HCT116 (cell line): ENCODE results near the gene TBC1D16. TPM values are rescaled to one million over a fixed set of nuclear protein-coding genes. Genes with fewer than 3 reads are reported as not detected.
A peak's percentile ranks its signal among the peaks of the same experiment; 100 is the strongest.

Experiments used
- ATAC-seq: fragments of 200-7000 bp; cut with Tn5 transposase; 2 replicates; pipeline ENCODE4 v1.9.1; 2020; ENCODE audit warnings: mild to moderate bottlenecking, moderate library complexity
- BruUV-seq: library from RNA; stranded (reverse); fragments of 400-500 nt; replicated peaks from 2 replicates; lab custom pipeline; 2021; lab: Mats Ljungman, UMichigan
- CTCF ChIA-PET: fragments of 300-600 bp; sonication (Branson Sonifier 250); formaldehyde crosslinking; loops from one replicate; lab custom pipeline; 2021; ENCODE audit warnings: antibody characterized with exemption; lab: Charles Lee
- POLR2A ChIA-PET: fragments of 300-600, 350-600 bp; sonication (Branson Sonifier 250); formaldehyde crosslinking; loops from one replicate; lab custom pipeline; 2021; ENCODE audit warnings: antibody characterized with exemption; lab: Charles Lee
- RAD21 ChIA-PET, 2 experiments: fragments of 300-600 bp; sonication (Branson Sonifier 250); formaldehyde crosslinking; loops; one replicate each; lab custom pipeline; 2023; ENCODE audit warnings: low total read pairs in 2 of 2; ENCODE audit not compliant: uncharacterized antibody in 2 of 2, unreplicated experiment in 2 of 2, low non-redundant PET in 1 of 2; lab: Charles Lee
- DNase-seq: peaks from one replicate; pipeline ENCODE4 v3.0.0-alpha.2; 2010; ENCODE audit warnings: low read depth, low spot score
- H2AFZ ChIP-seq: fragments of 200-600 bp; shearing (Covaris generic), sonication (generic); 2 replicates; pipeline ENCODE4 v1.6.1; 2017; ENCODE audit warnings: low read depth, mixed run types, mixed read lengths, antibody characterized with exemption, low read length; ENCODE audit not compliant: poor library complexity, severe bottlenecking
- H3K27ac ChIP-seq: 2 replicates; pipeline ENCODE4 v1.5.1; 2012; ENCODE audit warnings: low read depth, low read length
- H3K27me3 ChIP-seq: fragments of 200-600 bp; sonication (generic); 2 replicates; pipeline ENCODE4 v1.6.1; 2016; ENCODE audit warnings: mixed run types, low read length, mixed read lengths; ENCODE audit not compliant: insufficient read depth
- H3K36me3 ChIP-seq, 2 experiments: fragments of 200-500 bp in 1 of 2; fragments of 200-600 bp in 1 of 2; sonication (Bioruptor generic) in 1 of 2; sonication (generic) in 1 of 2; 2 replicates each; pipeline versions ENCODE4 v1.5.1 to v1.6.1; 2014 to 2016; ENCODE audit warnings: low read length in 2 of 2, inconsistent platforms in 1 of 2, mixed read lengths in 1 of 2, mixed run types in 1 of 2; ENCODE audit not compliant: insufficient read depth in 2 of 2, control insufficient read depth in 1 of 2
- H3K4me1 ChIP-seq, 2 experiments: fragments of 200-600 bp in 1 of 2; sonication (generic) in 1 of 2; 2 replicates each; pipeline versions ENCODE4 v1.5.1 to v1.6.1; 2012 to 2017; ENCODE audit warnings: low read length in 2 of 2, inconsistent platforms in 1 of 2, mild to moderate bottlenecking in 1 of 2, mixed read lengths in 1 of 2, mixed run types in 1 of 2, moderate library complexity in 1 of 2; ENCODE audit not compliant: insufficient read depth in 2 of 2, control insufficient read depth in 1 of 2
- H3K4me2 ChIP-seq: fragments of 200-600 bp; sonication (generic); 2 replicates; pipeline ENCODE4 v1.6.1; 2017; ENCODE audit warnings: mixed run types, low read length, mixed read lengths
- H3K4me3 ChIP-seq, 2 experiments: fragments of 200-600 bp in 1 of 2; sonication (generic) in 1 of 2; replicated peaks in 1 of 2; 2 replicates each; pipeline ENCODE4 v1.5.1; 2011 to 2016; ENCODE audit warnings: low read length in 2 of 2, control low read depth in 1 of 2, low read depth in 1 of 2, mild to moderate bottlenecking in 1 of 2, mixed read lengths in 1 of 2, mixed run types in 1 of 2
- H3K79me2 ChIP-seq: fragments of 200-600 bp; sonication (generic); 2 replicates; pipeline ENCODE4 v1.6.1; 2017; ENCODE audit warnings: mild to moderate bottlenecking, mixed run types, low read length, moderate library complexity, mixed read lengths; ENCODE audit not compliant: insufficient read depth
- H3K9ac ChIP-seq: fragments of 200-600 bp; sonication (generic); 2 replicates; pipeline ENCODE4 v1.6.1; 2016; ENCODE audit warnings: low read length, mixed read lengths
- H3K9me2 ChIP-seq: fragments of 200-600 bp; sonication (generic), shearing (Covaris generic); 2 replicates; pipeline ENCODE4 v1.6.1; 2017; ENCODE audit warnings: mixed run types, mild to moderate bottlenecking, moderate library complexity; ENCODE audit not compliant: insufficient read depth
- H3K9me3 ChIP-seq, 2 experiments: fragments of 200-500 bp in 1 of 2; fragments of 200-600 bp in 1 of 2; sonication (Bioruptor generic) in 1 of 2; sonication (generic) in 1 of 2; 2 replicates each; pipeline ENCODE4 v1.6.1; 2014 to 2017; ENCODE audit warnings: low read length in 2 of 2, mixed read lengths in 2 of 2, inconsistent platforms in 1 of 2, low read depth in 1 of 2, mild to moderate bottlenecking in 1 of 2, mixed run types in 1 of 2, moderate library complexity in 1 of 2; ENCODE audit not compliant: control insufficient read depth in 1 of 2, insufficient read depth in 1 of 2
- H4K20me1 ChIP-seq: fragments of 200-600 bp; sonication (generic), shearing (Covaris generic); 2 replicates; pipeline ENCODE4 v1.6.1; 2017; ENCODE audit warnings: mixed run types, mild to moderate bottlenecking, moderate library complexity; ENCODE audit not compliant: insufficient read depth
- ELF1 ChIP-seq: IDR thresholded peaks from 2 replicates; pipeline ENCODE4 v1.6.1; 2012; ENCODE audit warnings: low read depth, borderline replicate concordance
- FOSL1 ChIP-seq: IDR thresholded peaks from 2 replicates; pipeline ENCODE4 v1.6.1; 2012; ENCODE audit warnings: low read depth
- JUND ChIP-seq: IDR thresholded peaks from 2 replicates; pipeline ENCODE4 v1.6.1; 2012
- MAX ChIP-seq: IDR thresholded peaks from 2 replicates; pipeline ENCODE4 v1.6.1; 2012
- POLR2A ChIP-seq: IDR thresholded peaks from 2 replicates; pipeline ENCODE4 v1.7.0; 2011; ENCODE audit warnings: borderline replicate concordance; ENCODE audit not compliant: insufficient read depth, insufficient read length; ENCODE audit errors: extremely low read depth
- POLR2AphosphoS5 ChIP-seq: IDR thresholded peaks from 2 replicates; pipeline ENCODE4 v1.6.1; 2011; ENCODE audit warnings: mild to moderate bottlenecking, low read depth, low read length, moderate library complexity
- RAD21 ChIP-seq: IDR thresholded peaks from 2 replicates; pipeline ENCODE4 v1.6.1; 2012; ENCODE audit warnings: low read depth, mild to moderate bottlenecking
- SIN3A ChIP-seq: IDR thresholded peaks from 2 replicates; pipeline ENCODE4 v1.6.1; 2012; ENCODE audit warnings: low read depth
- SP1 ChIP-seq: IDR thresholded peaks from 2 replicates; pipeline ENCODE4 v1.6.1; 2012; ENCODE audit warnings: low read depth
- SRF ChIP-seq: IDR thresholded peaks from 2 replicates; pipeline ENCODE4 v1.6.1; 2012; ENCODE audit warnings: low read depth
- TCF7L2 ChIP-seq: IDR thresholded peaks from 2 replicates; pipeline ENCODE4 v1.7.0; 2011; ENCODE audit warnings: borderline replicate concordance, inconsistent platforms; ENCODE audit not compliant: insufficient read depth, insufficient read length; ENCODE audit errors: extremely low read depth
- YY1 ChIP-seq: IDR thresholded peaks from 2 replicates; pipeline ENCODE4 v1.6.1; 2011; ENCODE audit warnings: low read length, low read depth, moderate library complexity, mild to moderate bottlenecking; ENCODE audit not compliant: insufficient replicate concordance; ENCODE audit errors: extremely low read depth
- ZBTB33 ChIP-seq: IDR thresholded peaks from 2 replicates; pipeline ENCODE4 v1.6.1; 2011; ENCODE audit warnings: mild to moderate bottlenecking, low read length, moderate library complexity; ENCODE audit not compliant: insufficient replicate concordance; ENCODE audit errors: extremely low read depth
- intact Hi-C: fragments of 100-400 bp; cut with micrococcal nuclease; formaldehyde crosslinking; loops from 2 replicates; pipeline ENCODE4 v1.10.0; 2022
- total RNA-seq: library from RNA; stranded (reverse); gene quantifications from one replicate; pipeline ENCODE4 v1.2.1, GENCODE V29; 2021; ENCODE audit not compliant: unreplicated experiment

TBC1D16 gene
- total RNA-seq, 1 experiment from 2014 or later: 31.1 TPM

- no peak for ATAC-seq
- TF ChIP-seq POLR2AphosphoS5: no peak
- no peak for TF ChIP-seq FOSL1
- no peak for TF ChIP-seq SIN3A
- no peak for TF ChIP-seq MAX
- no peak for TF ChIP-seq JUND
- no peak for TF ChIP-seq TCF7L2
- H3K9me3 ChIP-seq: no peaks in the 10 kb centered on the region
- H3K36me3 ChIP-seq: no peaks in the 10 kb centered on the region
- no peaks in the 10 kb centered on the region for H3K9me2 ChIP-seq
- H4K20me1 ChIP-seq: no peaks in the 10 kb centered on the region
- ChIA-PET CTCF (no interaction called here), RAD21 (no interaction called here), POLR2A (no interaction called here)
- no peaks in the 10 kb centered on the region for H3K27me3 ChIP-seq
- H3K4me1 ChIP-seq: no peaks in the 10 kb centered on the region
- H3K79me2 ChIP-seq: no peaks in the 10 kb centered on the region
- no peak overlapping the region for H3K9ac ChIP-seq
- no peak overlapping the region for H3K4me3 ChIP-seq
- H2AFZ ChIP-seq: no peak overlapping the region
- BruUV-seq: no TSS peak
- intact Hi-C loops: no loop called here
- no peak for DNase-seq
- no peak overlapping the region for H3K4me2 ChIP-seq
- H3K27ac ChIP-seq: no peak overlapping the region
Measured at GRCh38 chr17:80043963-80044362, 8.3 kb upstream of the TBC1D16 start.

GRCh38 chr17:80036715-80037477 is 1.2 kb upstream of the TBC1D16 start:
- H3K27ac ChIP-seq: peak overlapping the region; percentile 75; the same call in 1 of the 2 replicates
- intact Hi-C loops: no loop called here
- H3K27me3 ChIP-seq: no peaks in the 10 kb centered on the region
- H3K4me1 ChIP-seq: peaks cover 6 to 20% of the 10 kb centered on the region in 2 experiments; a peak in 3 of 4 replicates
- H3K4me3 ChIP-seq: peak overlapping the region; percentile 93 to 96
- DNase-seq (no peak), ATAC-seq (peak; percentile 44)
- H4K20me1 ChIP-seq: no peaks in the 10 kb centered on the region
- H3K36me3 ChIP-seq: no peaks in the 10 kb centered on the region
- peak overlapping the region; percentile 98 for H3K4me2 ChIP-seq
- H3K9me2 ChIP-seq: no peaks in the 10 kb centered on the region
- H3K9ac ChIP-seq: peak overlapping the region; percentile 83
- no peak overlapping the region for H2AFZ ChIP-seq
- H3K79me2 ChIP-seq: 0 out of 2 replicates have a peak, but pooled peaks cover 5% of the 10 kb centered on the region
- CTCF ChIA-PET: no interaction called here
- BruUV-seq: no TSS peak
- no peaks in the 10 kb centered on the region for H3K9me3 ChIP-seq
- RAD21 ChIA-PET: no interaction called here
- POLR2A ChIA-PET: no interaction called here
- TF ChIP-seq POLR2AphosphoS5 (no peak), SP1 (no peak), YY1 (no peak), SRF (no peak), ZBTB33 (no peak), SIN3A (no peak; the same call in 1 of the 2 replicates), RAD21 (no peak), JUND (no peak), POLR2A (no peak), ELF1 (no peak), MAX (no peak)
